ENCODE results near the gene DYNLT5.
A peak's percentile ranks its signal among the peaks of the same experiment; 100 is the strongest.

DNA sequence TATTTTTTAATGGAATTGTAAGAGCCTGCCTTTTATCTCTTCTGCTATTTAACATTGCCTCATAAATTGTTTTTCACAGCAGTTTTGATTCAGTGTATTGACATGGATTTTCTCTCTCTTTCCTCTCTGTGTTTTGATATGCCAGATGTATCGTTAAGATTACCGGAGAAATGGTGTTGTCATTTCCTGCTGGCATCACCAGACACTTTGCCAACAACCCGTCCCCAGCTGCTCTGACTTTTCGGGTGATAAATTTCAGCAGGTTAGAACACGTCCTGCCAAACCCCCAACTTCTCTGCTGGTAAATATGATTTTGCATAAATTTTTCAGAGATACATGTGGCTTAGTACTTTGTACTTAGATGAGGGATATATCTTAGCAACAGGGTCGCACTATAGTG is 23.1 kb upstream of the DYNLT5 start:
- TF ChIP-seq, protein P1, sequence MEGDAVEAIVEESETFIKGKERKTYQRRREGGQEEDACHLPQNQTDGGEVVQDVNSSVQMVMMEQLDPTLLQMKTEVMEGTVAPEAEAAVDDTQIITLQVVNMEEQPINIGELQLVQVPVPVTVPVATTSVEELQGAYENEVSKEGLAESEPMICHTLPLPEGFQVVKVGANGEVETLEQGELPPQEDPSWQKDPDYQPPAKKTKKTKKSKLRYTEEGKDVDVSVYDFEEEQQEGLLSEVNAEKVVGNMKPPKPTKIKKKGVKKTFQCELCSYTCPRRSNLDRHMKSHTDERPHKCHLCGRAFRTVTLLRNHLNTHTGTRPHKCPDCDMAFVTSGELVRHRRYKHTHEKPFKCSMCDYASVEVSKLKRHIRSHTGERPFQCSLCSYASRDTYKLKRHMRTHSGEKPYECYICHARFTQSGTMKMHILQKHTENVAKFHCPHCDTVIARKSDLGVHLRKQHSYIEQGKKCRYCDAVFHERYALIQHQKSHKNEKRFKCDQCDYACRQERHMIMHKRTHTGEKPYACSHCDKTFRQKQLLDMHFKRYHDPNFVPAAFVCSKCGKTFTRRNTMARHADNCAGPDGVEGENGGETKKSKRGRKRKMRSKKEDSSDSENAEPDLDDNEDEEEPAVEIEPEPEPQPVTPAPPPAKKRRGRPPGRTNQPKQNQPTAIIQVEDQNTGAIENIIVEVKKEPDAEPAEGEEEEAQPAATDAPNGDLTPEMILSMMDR (conservative IDR thresholded peaks at IDR 0.05; ENCODE audit: low read length): no peak
- TF ChIP-seq EZH2phosphoT487 (IDR thresholded peaks at IDR 0.05; ENCODE audit: borderline replicate concordance): 0 out of 2 replicates have a peak, but pooled peaks have one; percentile 36
